GM18873 (cell line): ENCODE measurements around the gene CD59.
"Not testable (repeated sequence)": the region's sequence is repeated elsewhere in the genome, so short reads cannot be mapped to it uniquely, and the experiment has no call there.

ENCODE experiments used
- ATAC-seq: cut with Tn5 transposase; IDR thresholded peaks from one replicate; pipeline ENCODE4 v1.9.1; 2021; ENCODE audit warnings: mild to moderate bottlenecking, moderate library complexity, moderate number of reproducible peaks; ENCODE audit not compliant: unreplicated experiment, low FRiP score

Gene CD59

DNA sequence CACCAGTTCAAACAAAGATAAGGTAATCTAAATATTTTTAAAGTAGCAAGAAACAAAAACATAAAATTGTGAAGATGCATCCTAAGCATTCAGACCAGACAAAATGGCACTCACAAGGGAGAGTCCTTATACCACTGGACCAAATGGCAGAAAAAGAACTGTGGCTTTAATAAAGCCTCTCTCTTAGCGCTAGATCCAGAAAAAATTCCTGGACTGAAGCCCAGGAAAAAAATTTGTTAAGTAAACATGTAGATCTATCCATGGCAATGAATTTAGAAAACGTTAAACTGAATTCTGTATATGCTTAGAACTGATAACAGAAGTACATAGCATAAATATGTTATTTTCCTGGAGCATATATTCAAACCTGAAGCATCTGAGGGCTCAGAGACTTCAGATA, 11.8 kb upstream of the CD59 start:
- ATAC-seq: no peak

DNA sequence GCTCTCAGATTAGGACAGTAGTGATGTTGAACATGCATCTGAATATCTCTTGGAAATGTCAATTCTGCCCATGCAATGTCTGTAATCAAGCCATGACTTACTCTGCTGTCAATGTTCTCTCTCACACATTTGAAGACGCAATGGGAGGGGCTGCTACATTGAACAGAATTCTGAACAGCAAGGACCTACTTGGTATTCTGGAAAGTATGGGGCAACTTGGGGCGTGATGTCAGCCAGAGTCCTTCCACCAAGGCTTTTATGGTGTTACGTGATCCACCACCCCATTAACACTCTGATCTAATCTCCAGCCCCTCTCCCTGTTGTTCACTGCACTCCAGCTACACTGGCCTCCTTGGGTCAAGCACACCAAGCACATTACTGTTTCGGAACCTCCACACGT, 7.1 kb upstream of the CD59 start:
- ATAC-seq: no peak

DNA sequence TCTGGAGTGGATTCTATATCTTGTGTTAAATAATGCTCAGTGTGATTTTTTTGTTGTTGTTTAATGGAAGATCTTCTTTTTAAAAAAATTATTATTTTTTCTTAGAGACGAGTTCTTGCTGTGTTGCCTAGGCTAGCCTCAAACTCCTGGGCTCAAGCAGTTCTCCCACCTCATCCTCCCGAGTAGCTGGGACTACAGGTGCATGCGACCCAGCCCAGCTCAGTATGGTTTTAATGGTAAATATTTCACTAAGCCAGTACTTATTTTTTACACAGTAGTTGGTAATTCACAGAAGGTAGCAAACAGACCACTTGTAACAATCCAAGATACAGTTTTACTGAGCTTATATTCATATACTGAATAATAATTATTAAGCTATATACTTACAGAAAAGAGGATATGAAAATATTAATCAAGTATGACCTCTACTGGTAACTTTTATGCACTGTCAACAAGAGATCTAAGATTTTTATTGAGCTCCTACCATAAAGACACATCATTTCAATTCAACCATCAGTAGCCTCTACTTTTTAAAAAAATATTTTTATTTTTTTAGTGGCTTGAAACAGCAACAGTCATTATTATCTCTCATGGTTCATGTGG, 6.1 kb upstream of the CD59 start:
- no peak for ATAC-seq

DNA sequence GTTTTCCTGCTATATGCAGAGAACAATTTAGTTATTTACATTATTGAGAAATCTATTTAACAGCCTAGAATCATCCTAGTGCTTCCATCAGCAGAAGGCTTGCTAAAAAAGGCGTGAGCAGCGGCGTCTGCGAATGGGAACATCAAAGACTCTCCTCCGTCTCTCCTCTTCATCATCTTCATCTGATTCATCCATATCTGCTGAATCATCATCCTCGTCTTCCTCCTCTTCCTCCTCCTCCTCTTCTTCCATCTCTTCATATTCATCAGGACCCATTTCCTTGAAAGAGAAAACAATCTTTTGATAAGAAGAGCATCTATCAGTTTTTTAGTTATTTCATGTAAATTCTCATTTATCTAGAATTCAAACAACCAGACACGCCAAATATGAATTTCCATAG, 5.6 kb upstream of the CD59 start:
- ATAC-seq: no peak

DNA sequence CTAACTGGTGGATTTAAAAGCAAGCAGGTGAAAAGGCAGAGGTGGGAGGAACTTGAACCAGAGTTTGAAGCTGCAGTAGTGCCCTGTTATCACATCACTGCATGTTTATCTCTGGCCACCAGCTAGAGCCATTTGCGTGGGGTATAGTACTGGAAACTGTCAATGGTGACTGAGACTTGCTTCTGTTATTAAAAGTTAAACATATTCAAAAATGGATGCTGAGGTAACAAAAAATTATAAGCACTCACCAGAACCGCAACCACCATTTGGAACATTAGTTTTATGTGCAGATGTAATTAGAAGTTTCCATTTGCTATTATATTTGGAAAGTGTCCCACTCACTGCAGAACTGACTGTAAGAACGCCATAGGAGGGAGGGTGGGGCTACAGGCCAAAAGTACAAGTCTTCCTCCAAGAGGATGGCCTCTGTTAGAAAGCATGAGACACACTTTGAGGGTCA, 1.2 kb upstream of the CD59 start:
- no peak for ATAC-seq

DNA sequence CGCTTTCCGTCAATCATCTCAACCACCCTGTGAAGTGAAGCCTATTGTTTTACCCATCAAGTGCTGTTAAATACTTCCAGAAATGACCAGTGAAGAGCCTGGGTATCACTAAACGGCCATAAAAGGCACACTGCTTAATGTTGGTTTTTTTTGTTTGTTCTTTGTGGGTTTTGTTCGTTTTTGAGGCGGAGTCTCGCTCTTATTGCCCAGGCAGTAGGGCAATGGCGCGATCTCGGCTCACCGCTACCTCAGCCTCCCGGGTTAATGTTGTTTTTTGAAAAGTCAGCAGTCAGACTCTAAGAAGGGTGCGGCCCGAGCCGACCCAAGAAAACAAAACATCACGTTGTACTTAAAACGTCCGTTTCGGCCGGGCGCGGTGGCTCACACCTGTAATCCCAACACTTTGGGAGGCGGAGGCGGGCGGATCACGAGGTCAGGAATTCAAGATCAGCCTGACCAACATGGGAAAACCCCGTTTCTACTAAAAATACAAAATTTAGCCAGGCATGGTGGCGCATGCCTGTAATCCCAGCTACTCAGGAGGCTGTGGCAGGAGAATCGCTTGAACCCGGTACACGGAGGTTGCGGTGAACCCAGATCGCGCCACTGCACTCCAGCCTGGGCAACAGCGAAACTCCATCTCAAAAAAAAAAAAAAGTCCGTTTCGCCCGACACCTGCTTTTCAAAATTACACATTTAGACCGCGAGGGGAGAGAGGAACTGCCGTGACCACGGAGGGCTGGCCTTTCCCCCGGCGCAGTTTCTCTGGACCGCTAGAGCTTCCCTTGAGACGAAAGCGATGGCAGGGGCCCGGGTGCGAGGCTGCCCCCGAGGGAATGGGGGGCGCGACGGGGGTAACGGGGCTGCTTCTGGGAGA, 714 bp downstream of the CD59 start:
- ATAC-seq: peak; percentile 44

DNA sequence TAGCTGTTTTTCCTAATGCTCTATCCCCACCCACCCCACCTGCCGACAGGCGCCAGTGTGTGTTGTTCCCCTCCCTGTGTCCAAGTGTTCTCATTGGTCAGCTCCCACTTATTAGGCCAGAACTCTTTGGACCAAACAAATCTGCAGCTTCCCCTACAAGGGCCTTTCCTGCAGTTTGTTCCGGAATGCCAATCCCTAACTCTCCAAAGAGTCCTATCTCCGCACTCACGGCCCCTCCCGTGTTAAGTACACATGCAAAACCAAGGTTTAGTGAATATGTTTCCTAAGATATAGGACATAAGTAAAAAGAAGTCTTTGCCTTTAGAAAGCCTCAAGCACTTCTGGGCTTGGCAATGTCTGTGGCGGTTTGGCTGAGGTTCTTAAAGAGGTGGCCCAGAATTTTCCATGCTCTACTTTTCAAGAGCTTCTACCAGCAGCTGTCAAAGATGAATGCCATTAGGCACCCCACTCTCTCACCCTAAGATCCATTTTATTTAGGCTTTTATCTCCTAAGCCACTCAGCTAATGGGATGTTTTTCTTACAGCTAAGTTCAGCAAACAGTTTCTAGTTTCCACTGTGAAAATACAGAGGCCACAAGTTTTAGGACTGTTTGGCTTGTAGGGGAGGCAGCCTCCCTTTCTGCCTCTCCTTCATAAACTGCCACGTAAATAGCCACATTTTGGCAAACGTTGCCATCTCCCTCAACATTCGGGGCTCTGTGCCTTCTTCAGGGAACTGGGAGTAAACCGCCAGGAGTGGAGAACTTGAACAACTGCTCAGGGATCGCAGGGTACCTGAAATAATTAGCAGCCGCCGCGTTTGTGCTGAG, 1.6 kb downstream of the CD59 start:
- no peak for ATAC-seq

DNA sequence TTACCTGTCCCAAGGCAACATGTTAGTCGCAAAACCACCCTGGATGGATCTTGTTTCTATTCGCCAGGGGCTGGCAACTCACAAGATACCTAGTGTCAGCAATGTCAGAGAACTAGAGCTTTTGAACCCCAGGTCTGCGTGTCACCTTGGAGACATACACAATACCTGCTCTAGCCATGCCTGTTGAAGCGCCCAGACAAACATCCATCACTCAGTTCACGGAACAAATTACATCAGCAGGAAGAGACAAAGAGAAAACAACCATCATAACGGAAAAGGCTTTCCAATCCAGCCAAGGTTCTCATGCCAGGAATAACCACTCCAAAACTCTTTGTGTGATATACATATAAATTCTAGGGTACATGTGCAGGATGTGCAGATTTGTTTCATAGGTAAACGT, 2.2 kb downstream of the CD59 start:
- ATAC-seq: no peak

DNA sequence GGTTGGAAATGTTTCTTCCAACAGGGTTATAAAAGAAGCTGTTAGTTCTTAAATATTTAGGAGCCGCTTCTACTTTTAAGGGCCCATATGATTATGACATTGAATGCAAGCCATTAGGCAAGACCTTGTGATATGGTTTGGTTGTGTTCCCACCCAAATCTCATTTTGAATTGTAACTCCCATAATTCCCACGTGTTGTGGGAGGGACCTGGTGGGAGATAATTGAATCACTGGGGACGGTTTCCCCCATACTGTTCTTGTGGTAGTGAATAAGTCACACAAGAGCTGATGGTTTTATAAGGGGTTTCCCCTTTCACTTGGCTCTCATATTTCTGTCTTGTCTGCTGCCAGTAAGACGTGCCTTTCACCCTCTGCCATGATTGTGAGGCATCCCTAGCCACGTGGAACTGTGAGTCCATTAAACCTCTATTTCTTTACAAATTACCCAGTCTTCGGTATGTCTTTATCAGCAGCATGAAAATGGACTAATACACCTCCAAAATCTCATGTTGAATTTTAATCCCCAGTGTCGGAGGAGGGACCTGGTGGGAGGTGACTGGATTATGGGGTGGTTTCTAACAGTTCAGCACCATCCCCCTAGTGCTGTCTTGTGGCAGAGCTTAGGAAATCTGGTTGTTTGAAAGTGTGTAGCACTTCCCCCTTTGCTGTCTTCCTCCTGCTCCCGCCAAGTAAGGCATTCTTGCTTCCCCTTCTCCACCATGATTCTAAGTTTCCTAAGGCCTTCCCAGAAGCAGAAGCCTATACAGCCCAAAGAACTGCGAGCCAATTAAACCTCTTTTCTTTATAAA, 4.3 kb downstream of the CD59 start:
- no peak for ATAC-seq

DNA sequence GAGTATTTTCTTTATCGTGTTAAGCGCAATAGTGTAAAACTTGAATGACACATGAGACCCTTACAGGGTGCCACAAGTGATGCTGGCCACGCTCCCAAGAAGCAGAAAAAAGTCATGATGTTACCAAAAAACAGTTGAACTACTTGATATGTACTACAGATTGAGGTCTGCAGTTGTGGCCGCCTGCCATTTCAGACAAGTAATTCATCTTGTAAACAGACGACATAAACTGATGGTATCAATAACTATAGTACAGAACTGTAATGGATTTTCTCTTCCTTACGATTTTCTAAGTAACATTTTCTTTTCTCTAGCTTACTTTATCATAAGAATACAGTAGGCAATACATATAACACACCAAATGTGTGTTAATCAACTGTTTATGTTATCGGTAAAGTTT, 5.5 kb downstream of the CD59 start:
- ATAC-seq: no peak

DNA sequence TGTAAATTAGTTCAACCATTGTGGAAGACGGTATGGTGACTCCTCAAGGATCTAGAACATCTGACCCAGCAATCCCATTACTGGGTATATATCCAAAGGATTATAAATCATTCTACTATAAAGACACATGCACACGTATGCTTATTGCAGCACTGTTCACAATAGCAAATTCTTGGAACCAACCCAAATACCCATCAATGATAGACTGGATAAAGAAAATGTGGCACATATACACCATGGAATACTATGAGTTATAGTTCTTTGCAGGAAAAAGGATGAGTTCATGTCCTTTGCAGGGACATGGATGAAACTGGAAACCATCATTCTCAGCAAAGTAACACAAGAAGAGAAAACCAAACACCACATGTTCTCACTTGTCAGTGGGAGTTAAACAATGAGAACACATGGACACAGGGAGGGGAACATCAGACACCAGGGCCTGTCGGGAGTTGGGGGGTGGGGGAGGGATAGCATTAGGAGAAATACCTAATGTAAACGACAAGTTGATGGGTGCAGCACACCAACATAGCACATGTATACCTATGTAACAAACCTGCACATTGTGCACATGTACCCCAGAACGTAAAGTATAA, 7.1 kb downstream of the CD59 start:
- ATAC-seq: not testable (repeated sequence)

DNA sequence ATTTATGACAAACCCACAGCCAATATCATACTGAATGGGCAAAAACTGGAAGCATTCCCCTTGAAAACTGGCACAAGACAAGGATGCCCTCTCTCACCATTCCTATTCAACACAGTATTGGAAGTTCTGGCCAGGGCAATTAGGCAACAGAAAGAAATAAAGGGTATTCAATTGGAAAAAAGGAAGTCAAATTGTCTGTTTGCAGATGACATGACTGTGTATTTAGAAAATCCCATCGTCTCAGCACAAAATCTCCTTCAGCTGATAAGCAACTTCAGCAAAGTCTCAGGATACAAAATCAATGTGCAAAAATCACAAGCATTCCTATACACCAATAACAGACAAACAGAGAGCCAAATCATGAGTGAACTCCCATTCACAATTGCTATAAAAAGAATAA, 8.7 kb downstream of the CD59 start:
- ATAC-seq: not testable (repeated sequence)

DNA sequence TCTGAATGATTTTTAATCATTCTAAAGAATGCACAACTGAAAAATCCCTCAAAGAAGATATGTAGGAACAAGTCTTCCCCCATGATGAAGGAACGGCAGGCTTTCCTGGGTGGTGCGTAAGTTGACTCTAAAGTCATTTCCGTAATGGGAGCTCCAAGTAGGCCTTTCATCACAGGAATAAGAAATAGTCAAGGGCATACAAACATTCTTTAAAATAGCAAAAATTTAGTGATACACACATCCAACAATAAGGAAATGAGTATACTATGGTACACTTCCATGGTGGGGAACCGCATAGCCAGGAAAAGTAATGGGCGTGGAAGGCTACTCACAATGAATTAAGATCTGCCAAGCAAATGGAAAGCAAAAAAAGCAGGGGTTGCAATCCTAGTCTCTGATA, 10.7 kb downstream of the CD59 start:
- ATAC-seq: no peak

DNA sequence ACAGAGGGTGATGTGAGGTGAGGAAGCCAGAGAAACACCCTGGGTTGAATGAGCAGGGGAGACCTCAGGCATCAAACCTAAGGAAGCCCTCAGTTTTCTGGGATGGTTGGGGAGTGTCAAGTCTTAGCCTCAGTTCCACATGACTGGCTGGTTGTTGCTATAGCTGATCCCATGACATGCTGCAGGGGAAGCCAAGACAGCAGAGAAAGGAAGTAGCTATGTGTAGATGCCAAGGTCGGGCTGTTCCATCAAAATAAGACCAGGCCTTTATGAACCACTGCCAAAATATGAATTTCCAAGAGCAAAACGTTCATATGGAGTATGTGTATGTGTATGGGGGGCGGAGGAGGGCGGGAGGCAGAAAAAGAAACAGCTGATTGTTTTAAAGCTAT, 11.6 kb downstream of the CD59 start:
- ATAC-seq: no peak

DNA sequence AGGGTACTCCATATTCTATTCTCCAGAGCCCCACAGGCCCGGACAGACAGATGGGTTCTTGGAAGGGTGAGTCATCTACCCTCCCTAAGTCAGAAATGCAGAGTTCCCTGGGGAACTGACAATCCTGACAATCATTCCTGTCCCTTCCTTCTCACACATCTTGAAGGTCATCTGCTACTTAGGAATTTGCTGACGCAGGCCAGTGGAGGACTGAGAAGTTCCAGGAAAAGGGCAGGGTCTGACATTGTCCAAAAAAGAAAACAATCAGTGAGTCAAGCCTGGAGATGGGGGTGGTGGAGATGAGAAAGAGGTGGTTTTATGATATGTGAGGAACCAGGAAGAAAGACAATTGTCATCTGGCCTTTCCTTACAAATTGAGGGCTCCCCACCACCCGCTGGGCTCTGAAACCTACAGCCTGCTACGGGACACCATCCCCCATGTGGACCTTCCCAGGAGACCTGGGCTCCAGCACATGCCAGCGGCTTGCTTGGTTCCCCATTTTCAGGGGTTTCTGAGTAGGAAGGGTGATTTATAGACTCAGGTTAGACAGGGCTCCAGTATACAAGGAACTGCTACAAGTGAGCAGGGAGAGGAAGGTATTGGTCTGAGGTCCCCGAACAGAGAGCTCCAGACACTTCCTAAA, 12.9 kb downstream of the CD59 start:
- ATAC-seq: no peak

DNA sequence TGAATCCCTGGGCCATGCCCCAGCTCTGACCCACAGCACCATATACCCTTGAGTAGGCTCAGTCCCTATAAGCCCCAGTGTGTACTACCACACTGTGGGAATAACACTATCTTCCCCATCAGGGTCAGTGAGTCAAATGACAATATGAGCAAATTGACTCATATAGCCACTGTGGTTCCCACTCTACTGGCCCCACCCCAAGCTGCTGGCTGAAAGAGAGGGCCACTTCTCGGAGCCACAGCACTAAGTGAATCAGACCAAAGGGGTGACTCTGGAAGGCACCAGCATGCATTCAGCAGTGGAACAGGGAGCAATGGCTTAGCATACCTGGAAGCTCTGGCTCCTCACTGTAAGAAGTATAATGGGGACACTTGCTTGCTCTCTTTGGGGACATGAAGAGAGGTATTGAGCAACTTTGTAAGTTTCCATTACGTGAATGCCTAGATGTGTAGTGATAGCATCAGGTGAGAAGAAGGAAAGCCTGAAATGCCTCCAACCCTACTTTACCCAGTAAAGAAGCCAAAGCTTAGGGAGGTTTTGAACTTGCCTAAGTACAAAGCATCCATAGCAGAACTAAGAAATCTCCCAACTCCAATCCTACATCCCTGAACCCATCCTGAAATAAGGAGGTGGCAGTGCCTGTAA, 13.5 kb downstream of the CD59 start:
- peak; percentile 87 for ATAC-seq

DNA sequence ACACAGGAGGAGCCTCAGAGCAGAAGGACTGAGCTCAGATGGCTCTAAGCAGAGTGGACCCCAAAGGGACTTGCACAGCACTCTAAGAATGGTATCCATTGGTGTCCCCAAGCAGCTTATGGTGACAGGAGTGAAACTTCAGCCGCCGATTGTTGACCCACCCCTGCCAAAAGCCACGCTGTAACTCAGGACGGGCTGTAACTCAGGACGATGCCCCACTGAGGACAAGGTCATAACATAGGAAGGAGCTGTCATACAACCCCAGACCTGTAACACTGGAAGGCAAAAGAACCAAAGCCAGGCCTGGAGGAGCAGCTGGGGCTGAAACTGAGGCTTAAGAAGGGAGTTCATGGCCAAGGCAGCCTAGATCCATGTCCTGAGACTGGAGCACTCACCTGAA, 14.2 kb downstream of the CD59 start:
- no peak for ATAC-seq

DNA sequence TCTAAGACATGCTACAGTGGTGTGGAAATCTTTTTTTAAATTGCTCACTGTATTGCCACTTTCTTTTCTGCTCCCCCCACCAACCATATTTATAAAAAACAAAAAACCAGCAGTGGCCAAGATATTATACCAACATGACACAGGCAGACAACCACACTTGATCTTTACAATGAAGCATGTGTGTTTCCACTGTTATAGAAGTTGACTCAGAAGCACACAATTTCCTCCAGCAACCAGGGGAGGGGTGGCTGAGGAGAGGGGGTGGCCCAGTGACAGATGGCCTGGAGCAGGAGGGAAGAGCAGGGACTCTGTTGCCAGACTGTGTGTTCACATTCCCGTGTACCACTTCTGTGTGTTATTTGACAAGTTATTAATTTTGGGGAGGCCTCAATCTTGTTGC, 14.8 kb downstream of the CD59 start:
- ATAC-seq: no peak

DNA sequence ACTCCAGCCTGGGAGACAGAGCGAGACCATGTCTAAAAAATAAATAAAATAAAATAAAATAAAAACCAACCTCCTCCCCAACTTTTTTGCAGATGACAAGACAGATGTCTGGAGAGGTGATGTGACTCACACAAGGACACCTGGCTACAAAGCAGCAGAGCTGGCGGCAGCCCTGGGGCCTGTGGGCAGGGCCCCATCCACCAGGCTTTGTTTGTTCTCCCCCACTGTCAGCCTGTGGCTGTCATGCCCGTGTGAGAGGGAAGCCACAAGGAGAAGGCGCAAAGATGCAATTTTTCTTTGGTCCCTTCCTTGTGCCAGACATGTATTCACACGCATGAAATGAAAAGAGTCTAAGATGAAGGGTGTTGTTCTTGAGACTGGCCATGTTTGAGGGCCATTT, 16.6 kb downstream of the CD59 start:
- ATAC-seq: no peak
